Stimulated activated naive CD8-positive, alpha-beta T cell treated with anti-CD3 and anti-CD28 coated beads, Interleukin-15, amount 100 ng/mL, for 72 hours (primary cell): ENCODE data around the gene SLC15A4.

Source experiments
- ATAC-seq: fragments of 150-1000 bp; cut with Tn5 transposase; 2 replicates; pipeline ENCODE4 v1.10.0; 2021; ENCODE audit warnings: mild to moderate bottlenecking, moderate library complexity
- DNase-seq, 2 donors: peaks; one replicate each; pipeline ENCODE4 v3.0.0; 2021 to 2022
- H3K27ac Mint-ChIP-seq, 2 donors: one replicate each; pipeline ENCODE4 v1.8.0; 2022; ENCODE audit warnings: mild to moderate bottlenecking in 2 of 2, mixed read lengths in 2 of 2, moderate library complexity in 2 of 2
- H3K27me3 Mint-ChIP-seq: one replicate; pipeline ENCODE4 v1.8.0; 2022; ENCODE audit warnings: mixed read lengths
- H3K4me1 Mint-ChIP-seq: one replicate; pipeline ENCODE4 v1.8.0; 2022; ENCODE audit warnings: mild to moderate bottlenecking, mixed read lengths
- H3K4me3 Mint-ChIP-seq, 2 donors: one replicate each; pipeline ENCODE4 v1.8.0; 2022; ENCODE audit warnings: mild to moderate bottlenecking in 2 of 2, mixed read lengths in 2 of 2, moderate library complexity in 1 of 2
- H3K9me3 Mint-ChIP-seq, 2 donors: one replicate each; pipeline ENCODE4 v1.8.0; 2022; ENCODE audit warnings: mixed read lengths in 2 of 2

Gene SLC15A4

GRCh38 chr12:128823216-128823915 lies 392 bp downstream of the SLC15A4 start:
- ATAC-seq (peak; percentile 72), DNase-seq (peak; percentile 32)
- H3K27ac Mint-ChIP-seq = peak overlapping the region; percentile 81 to 86
- H3K27me3 Mint-ChIP-seq = peaks cover under 1% of the 10 kb centered on the region
- H3K4me1 Mint-ChIP-seq = peaks cover 45% of the 10 kb centered on the region
- no peaks in the 10 kb centered on the region for H3K9me3 Mint-ChIP-seq
- peak overlapping the region; percentile 85 to 90 for H3K4me3 Mint-ChIP-seq

GRCh38 chr12:128820723-128821432 lies 2.9 kb downstream of the SLC15A4 start:
- Mint-ChIP-seq H3K27ac (peak overlapping the region; percentile 63 to 88), H3K9me3 (no peaks in the 10 kb centered on the region), H3K4me3 (peak overlapping the region in 1 of 2 donors; percentile 81), H3K27me3 (no peaks in the 10 kb centered on the region), H3K4me1 (peaks cover 68% of the 10 kb centered on the region)
- DNase-seq (no peak), ATAC-seq (no peak)

DNA sequence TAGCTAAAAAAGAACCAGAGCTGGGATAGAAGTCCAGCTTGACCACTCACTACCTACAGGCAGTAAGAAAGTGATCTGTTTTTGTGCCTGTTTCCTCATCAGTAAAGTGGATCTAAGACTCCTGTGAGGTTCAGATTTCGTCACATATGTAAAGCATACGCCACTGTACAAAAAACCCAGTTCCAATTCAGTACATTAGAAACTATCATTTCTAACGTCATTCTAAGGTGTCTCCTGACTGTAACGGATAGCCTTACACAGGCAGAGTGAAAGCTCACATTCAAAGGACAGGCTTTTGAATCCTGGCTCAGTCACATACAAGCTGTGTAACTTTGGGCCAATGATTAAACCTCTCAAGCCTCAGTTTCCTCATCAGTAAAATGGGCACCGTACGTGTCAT lies 3.5 kb downstream of the SLC15A4 start:
- DNase-seq (no peak), ATAC-seq (no peak)
- no peak overlapping the region for H3K4me3 Mint-ChIP-seq
- no peaks in the 10 kb centered on the region for H3K9me3 Mint-ChIP-seq
- no peaks in the 10 kb centered on the region for H3K27me3 Mint-ChIP-seq
- peaks cover 73% of the 10 kb centered on the region for H3K4me1 Mint-ChIP-seq
- H3K27ac Mint-ChIP-seq = no peak overlapping the region

DNA sequence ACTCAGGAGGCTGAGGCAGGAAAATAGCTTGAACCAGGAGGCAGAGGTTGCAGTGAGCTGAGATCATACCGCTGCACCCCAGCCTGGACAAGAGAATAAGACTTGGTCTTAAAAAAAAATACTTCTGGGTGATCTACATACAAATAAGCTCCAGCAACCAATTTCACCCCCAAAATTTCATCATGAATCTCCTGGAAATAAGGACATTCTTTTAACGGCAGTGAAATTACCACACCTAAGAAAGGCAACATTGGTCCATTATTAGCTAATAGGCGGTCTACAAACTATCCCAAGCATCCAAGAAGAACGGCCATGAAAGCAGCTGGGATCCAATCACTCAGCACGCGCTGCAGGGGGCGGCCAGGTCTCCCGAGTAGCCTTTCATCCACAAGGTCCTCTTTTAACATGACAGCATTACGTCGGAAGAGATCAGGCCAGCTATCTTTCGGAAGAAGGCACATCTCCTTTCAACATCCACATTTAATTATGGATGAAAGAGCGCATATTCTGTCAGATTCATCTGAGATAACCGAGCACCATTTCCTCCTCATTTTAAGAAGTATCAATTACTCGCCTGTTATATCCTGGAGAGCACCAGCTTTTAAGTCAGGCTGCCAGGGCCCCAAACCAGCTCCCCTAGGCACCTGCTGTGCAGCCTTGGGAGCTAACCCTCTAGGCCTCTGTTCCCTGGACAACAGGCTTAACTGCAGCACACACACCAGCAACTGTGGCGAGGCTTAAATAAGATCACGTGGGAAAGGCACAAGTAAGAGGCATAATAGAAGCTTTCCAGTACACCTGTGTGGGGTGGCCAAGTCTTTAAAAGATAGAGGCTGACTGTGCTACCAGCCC lies 4.2 kb downstream of the SLC15A4 start:
- Mint-ChIP-seq H3K27me3 (no peaks in the 10 kb centered on the region), H3K9me3 (no peaks in the 10 kb centered on the region), H3K4me1 (peaks cover 72% of the 10 kb centered on the region), H3K27ac (no peak overlapping the region), H3K4me3 (no peak overlapping the region)
- no peak for DNase-seq
- no peak for ATAC-seq

GRCh38 chr12:128818065-128819022 lies 5.4 kb downstream of the SLC15A4 start:
- H3K27ac Mint-ChIP-seq = peak overlapping the region in 1 of 2 donors; percentile 95
- H3K27me3 Mint-ChIP-seq = no peaks in the 10 kb centered on the region
- H3K9me3 Mint-ChIP-seq = no peaks in the 10 kb centered on the region
- DNase-seq (no peak), ATAC-seq (no peak)
- H3K4me1 Mint-ChIP-seq = peaks cover 83% of the 10 kb centered on the region
- H3K4me3 Mint-ChIP-seq = peak overlapping the region; percentile 9 to 48

DNA sequence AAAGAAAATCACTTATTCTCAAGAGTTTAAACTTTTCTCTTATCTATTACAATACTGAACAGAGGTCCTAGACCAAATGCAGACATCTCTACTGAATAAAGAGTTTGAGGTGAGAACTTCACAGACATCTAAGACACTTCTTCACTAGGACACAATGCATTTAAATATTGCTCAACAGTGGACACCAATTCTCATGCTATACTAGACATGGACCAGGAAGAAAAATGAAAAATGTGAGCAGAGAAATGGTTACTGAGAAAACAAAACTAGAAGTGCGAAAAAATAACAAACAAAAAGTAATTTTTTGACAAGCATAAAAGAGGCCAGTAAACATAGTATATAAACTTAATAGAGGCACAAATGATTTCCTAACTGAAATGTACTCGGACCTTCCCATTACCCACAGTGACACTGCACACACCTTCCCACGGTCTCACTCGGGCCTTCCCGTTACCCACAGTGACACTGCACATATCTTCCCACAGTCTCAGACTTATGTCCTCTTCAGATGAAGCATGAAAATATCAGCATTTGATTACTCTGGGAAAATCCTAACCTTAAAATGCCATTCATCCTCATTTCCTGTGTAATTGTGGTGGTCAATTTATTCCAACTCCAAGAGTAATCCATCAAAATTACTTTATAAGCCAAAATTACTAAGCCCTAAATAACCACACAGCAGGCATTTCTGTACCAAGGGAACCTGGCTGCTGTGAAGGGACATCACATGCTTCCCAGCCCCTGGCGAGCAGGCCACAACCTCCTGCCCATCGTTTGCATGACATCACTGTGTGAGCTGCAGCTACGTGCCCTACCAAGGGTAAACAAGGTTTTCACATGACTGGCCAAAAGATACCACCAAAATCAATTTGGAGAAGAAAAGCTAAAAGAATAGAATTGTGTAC lies 6.4 kb downstream of the SLC15A4 start:
- Mint-ChIP-seq H3K4me1 (peaks cover 93% of the 10 kb centered on the region), H3K4me3 (peak overlapping the region in 1 of 2 donors; percentile 48), H3K27ac (peak overlapping the region in 1 of 2 donors; percentile 57), H3K27me3 (no peaks in the 10 kb centered on the region), H3K9me3 (no peaks in the 10 kb centered on the region)
- no peak for DNase-seq
- peak; percentile 51 for ATAC-seq

GRCh38 chr12:128816643-128816920 lies 7.2 kb downstream of the SLC15A4 start:
- no peak overlapping the region for H3K4me3 Mint-ChIP-seq
- ATAC-seq = no peak
- no peak for DNase-seq
- H3K4me1 Mint-ChIP-seq = peaks cover 92% of the 10 kb centered on the region
- no peaks in the 10 kb centered on the region for H3K27me3 Mint-ChIP-seq
- no peaks in the 10 kb centered on the region for H3K9me3 Mint-ChIP-seq
- no peak overlapping the region for H3K27ac Mint-ChIP-seq

- Mint-ChIP-seq H3K27ac (no peak overlapping the region), H3K9me3 (no peaks in the 10 kb centered on the region), H3K4me3 (no peak overlapping the region), H3K4me1 (peaks cover 91% of the 10 kb centered on the region), H3K27me3 (no peaks in the 10 kb centered on the region)
- DNase-seq (no peak), ATAC-seq (no peak)
Measured at GRCh38 chr12:128815779-128816642, 7.7 kb downstream of the SLC15A4 start.

DNA sequence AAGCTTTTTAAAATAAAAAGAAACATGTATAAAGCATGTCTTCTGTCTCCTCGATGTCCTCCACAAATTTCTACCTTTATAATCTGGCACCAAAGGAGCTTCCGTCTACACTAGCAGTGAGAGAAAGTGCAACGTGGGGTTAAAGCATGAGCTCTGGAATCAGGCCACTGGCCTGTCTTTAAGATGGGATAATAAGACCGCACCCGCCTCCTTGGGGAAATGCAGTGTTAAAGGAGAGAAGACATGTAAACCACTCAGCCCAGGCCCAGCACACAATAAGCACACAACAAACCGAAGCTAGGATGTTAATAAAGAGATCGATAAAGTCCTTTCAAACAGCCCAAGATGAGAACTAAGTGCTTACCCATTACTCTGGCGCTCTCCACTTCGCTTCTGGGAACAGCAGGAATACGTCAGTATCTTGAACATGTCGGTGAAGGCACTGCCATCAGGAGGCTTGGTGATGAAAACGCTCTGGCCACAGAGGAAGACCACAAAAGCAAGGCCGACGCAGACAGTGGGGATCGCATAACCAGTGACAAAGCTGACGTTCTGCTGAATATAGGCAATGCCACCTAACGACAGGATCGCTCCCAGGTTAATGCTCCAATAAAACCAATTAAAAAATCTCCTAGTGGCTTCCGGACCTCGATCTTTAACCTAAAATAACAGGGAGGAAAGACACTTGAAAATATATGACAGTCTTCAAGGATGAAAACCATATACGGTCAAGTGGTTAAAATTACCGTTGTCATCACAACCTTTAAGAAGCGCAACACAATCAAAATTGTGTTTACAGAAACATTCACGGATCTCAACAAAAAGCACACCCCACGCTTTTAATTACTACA lies 9.1 kb downstream of the SLC15A4 start:
- H3K27ac Mint-ChIP-seq = peak overlapping the region in 1 of 2 donors; percentile 33
- DNase-seq (no peak), ATAC-seq (no peak)
- peaks cover 92% of the 10 kb centered on the region for H3K4me1 Mint-ChIP-seq
- H3K9me3 Mint-ChIP-seq = no peaks in the 10 kb centered on the region
- no peak overlapping the region for H3K4me3 Mint-ChIP-seq
- no peaks in the 10 kb centered on the region for H3K27me3 Mint-ChIP-seq

DNA sequence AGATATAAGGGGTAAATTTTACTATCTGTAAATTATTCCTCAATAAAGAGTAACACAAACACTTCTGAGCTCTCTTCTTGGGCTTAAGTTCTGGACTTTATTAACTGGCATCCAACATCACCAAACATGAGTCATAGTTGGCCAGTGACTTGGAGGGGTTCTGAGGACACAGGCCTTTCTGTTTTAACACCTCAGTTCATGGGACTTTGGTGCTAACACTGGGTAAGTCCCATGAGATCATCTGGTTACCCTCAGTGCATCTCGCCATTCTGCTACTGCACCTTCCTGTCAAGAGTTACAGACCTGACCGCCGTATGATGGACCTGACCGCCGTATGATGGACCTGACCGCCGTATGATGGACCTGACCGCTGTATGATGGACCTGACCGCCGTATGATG lies 9.9 kb downstream of the SLC15A4 start:
- DNase-seq = peak in 1 of 2 donors; percentile 21
- no peaks in the 10 kb centered on the region for H3K9me3 Mint-ChIP-seq
- peak; percentile 77 for ATAC-seq
- H3K4me1 Mint-ChIP-seq = peaks cover 84% of the 10 kb centered on the region
- H3K27me3 Mint-ChIP-seq = no peaks in the 10 kb centered on the region
- no peak overlapping the region for H3K4me3 Mint-ChIP-seq
- peak overlapping the region in 1 of 2 donors; percentile 69 for H3K27ac Mint-ChIP-seq

DNA sequence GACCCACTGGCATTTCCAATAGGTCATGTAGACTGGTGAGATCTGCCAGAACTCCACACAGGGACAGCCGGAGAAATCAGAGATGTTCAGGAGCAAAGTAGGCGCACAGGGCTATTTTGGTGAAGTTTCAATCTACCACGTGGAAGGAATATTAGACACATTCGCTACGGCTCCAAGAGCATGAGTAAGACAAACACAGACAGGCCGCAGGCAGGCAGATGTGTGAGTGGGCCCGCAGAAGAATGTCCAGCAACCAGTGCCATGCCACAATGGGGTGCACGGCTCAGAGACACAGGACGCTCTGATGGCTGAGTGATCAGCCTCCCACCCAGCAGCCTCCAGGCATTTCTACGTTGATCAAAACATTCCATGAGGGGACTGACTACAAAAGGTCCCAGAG lies 10.4 kb downstream of the SLC15A4 start:
- Mint-ChIP-seq H3K27me3 (no peaks in the 10 kb centered on the region), H3K27ac (no peak overlapping the region), H3K4me1 (peaks cover 80% of the 10 kb centered on the region), H3K4me3 (no peak overlapping the region), H3K9me3 (no peaks in the 10 kb centered on the region)
- ATAC-seq (no peak), DNase-seq (no peak)

DNA sequence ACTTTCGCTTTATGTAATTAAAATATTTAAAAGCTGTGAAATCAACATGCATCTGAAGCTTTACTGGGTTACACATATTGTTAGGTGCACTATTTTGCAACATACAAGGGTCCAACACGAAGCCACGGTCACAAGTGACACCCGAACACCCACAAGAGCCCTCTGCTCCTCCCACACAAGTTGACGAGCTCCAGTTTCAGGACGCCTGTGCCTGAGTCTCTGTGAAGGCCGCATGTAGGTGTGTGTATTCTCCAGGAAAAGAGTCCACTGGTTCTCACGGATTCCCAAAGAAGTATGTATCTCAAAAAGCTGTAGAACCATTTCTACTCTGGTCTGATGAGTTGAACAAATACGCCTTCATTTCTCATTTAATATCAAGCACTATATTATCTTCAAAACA lies 12.0 kb downstream of the SLC15A4 start:
- Mint-ChIP-seq H3K27ac (no peak overlapping the region), H3K27me3 (no peaks in the 10 kb centered on the region), H3K9me3 (no peaks in the 10 kb centered on the region), H3K4me1 (peaks cover 64% of the 10 kb centered on the region), H3K4me3 (peak overlapping the region in 1 of 2 donors; percentile 32)
- DNase-seq (no peak), ATAC-seq (no peak)
